Stomach (tissue), 9 donors: ENCODE data around the gene PPP4R3A. TPM values are rescaled to one million over a fixed set of nuclear protein-coding genes. Genes with fewer than 3 reads are reported as not detected.

Experiments used
- DNase-seq, 2 donors: peaks; one replicate each; pipeline versions ENCODE4 v3.0.0 to v3.0.0-alpha.2; 2013 to 2019
- H3K27ac ChIP-seq, 5 donors: fragments of 200-600 bp in 4 of 5; sonication (generic) in 4 of 5; one replicate each; pipeline ENCODE4 v1.5.1; 2013 to 2019; ENCODE audit warnings: mild to moderate bottlenecking in 1 of 5, moderate library complexity in 1 of 5
- H3K27me3 ChIP-seq, 3 donors: fragments of 200-600 bp; sonication (generic); one replicate each; pipeline ENCODE4 v1.5.1; 2017 to 2019; ENCODE audit warnings: mixed run types in 1 of 3
- H3K36me3 ChIP-seq, 4 donors: fragments of 200-600 bp; sonication (generic); 1 replicate in 3 of 4; 2 replicates in 1 of 4; pipeline ENCODE4 v1.5.1; 2016 to 2019
- H3K4me1 ChIP-seq, 4 donors: fragments of 200-600 bp; sonication (generic); one replicate each; pipeline ENCODE4 v1.5.1; 2016 to 2019
- H3K4me3 ChIP-seq, 4 donors: fragments of 200-600 bp; sonication (generic) in 3 of 4; one replicate each; pipeline ENCODE4 v1.5.1; 2016 to 2019; ENCODE audit warnings: mild to moderate bottlenecking in 1 of 4
- H3K9me3 ChIP-seq, 4 donors: fragments of 200-600 bp; sonication (generic); one replicate each; pipeline ENCODE4 v1.5.1; 2016 to 2019
- EP300 ChIP-seq: sonication (generic); formaldehyde crosslinking; IDR thresholded peaks from one replicate; pipeline ENCODE4 v1.6.1; 2017; ENCODE audit warnings: antibody characterized with exemption
- POLR2A ChIP-seq, 4 donors: fragments of 450-650 bp; IDR thresholded peaks; one replicate each; pipeline ENCODE4 v1.6.1; 2016; ENCODE audit warnings: antibody characterized with exemption in 4 of 4, control low read depth in 2 of 4, mild to moderate bottlenecking in 1 of 4, moderate library complexity in 1 of 4
- POLR2AphosphoS5 ChIP-seq, 3 donors: sonication (generic); formaldehyde crosslinking; IDR thresholded peaks; one replicate each; pipeline ENCODE4 v1.6.1; 2016; ENCODE audit warnings: antibody characterized with exemption in 3 of 3
- WGBS, 5 donors: extraction: QIAGEN DNeasy Blood & Tissue Kit in 3 of 5; methylation state at CpG; one replicate each; pipeline versions ENCODE4 v1.1.5 to v1.1.7; 2013 to 2018; 5-methylcytosine and 5-hydroxymethylcytosine counted together
- intact Hi-C: fragments of 100-400 bp; cut with DNase I; formaldehyde crosslinking; loops from one replicate; pipeline ENCODE4 v1.15.1; 2023; ENCODE audit warnings: low total_unique reads
- polyA plus RNA-seq, 3 donors: library from polyadenylated mRNA; stranded (reverse); fragments of 200-250 nt; gene quantifications; one replicate each; pipeline ENCODE4 v1.2.3, GENCODE V29; 2013
- total RNA-seq, 5 donors: library from RNA; depleted of rRNA; stranded (reverse); fragments of >200 nt; gene quantifications; one replicate each; pipeline versions ENCODE4 v1.1.0 to v1.2.3, GENCODE V29; 2014 to 2016
- TF ChIP-seq, protein P1 (sequence below), 7 experiments: fragments of 450-650 bp in 4 of 7; fragments of 200-600 bp in 3 of 7; sonication (generic) in 3 of 7; IDR thresholded peaks; one replicate each; pipeline ENCODE4 v1.5.1; 2016 to 2019; ENCODE audit warnings: antibody characterized with exemption in 7 of 7, control low read depth in 2 of 7, mild to moderate bottlenecking in 1 of 7
- donor health status: healthy with polysubstance abuse.
- donor health status: Bipolar disorder and iron deficiency.
- donor health status: healthy.

Gene PPP4R3A
- total and polyA plus RNA-seq, 8 donors: 35.7 to 145 (median 68.2) TPM

DNA sequence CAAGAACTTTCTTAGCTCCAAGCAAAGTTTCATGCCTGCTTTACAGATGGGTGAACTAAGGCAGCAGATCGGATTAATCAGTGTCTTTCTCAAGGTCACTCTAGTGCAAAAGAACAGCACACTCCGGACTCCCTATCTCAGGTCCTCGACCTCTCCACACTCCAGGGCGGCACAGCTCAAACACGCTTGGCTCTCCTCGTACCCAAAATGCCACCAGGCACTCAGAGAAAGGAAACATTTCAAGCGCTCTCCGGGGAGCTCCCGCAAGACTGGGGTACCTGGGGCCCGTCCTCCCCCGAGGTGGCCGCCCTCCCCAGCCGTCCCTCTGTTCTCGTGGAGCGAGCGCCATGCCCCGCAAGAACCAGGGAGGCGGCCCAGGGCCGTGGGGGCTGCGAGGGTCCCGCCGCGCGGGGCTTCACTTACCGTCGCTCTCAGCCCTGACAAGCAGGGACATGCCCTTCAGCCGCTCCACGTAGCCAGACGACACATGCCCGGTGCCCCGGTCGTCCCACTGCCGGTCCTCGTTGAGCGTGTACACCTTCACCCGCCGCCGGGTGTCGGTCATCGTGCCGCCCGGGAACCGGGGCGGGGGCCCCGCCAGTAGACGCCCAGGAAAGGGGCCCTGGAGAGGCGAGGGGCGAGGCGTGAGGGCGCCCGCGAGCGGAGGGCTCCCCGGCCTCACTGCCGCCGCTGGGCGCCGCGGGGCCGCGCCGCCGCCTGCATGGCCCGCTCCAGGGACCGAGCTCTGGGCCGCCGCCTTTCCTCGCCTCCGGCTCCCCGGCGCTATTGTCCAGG lies 830 bp downstream of the PPP4R3A start:
- WGBS, 5 donors: 0% methylated on average over 20 to 71 of the region's 71 CpGs

DNA sequence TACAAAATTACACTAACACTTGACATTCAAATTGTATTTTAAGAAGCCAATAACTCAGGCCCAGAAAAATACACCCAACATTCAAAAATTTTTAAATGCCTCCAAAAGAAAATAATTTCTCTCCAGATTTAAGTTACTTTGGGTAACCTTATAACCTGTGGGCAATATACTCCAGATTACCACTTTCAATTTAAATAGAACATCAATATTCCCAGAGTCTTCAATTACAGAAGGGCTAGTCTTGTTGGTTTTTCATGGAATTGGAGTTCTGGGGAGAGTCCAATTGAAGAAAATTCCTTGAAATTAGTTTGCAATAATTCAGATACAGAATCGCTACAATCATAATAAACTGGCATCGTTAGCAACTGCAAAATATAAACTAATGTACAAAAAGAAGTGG lies 2.0 kb downstream of the PPP4R3A start:
- Histone ChIP-seq H3K4me3 (peak overlapping the region; percentile 82 to 100 (median 92)), H3K27ac (peak overlapping the region in 4 of 5 donors; percentile 98 to 100 (median 100))
- TF ChIP-seq, protein P1, sequence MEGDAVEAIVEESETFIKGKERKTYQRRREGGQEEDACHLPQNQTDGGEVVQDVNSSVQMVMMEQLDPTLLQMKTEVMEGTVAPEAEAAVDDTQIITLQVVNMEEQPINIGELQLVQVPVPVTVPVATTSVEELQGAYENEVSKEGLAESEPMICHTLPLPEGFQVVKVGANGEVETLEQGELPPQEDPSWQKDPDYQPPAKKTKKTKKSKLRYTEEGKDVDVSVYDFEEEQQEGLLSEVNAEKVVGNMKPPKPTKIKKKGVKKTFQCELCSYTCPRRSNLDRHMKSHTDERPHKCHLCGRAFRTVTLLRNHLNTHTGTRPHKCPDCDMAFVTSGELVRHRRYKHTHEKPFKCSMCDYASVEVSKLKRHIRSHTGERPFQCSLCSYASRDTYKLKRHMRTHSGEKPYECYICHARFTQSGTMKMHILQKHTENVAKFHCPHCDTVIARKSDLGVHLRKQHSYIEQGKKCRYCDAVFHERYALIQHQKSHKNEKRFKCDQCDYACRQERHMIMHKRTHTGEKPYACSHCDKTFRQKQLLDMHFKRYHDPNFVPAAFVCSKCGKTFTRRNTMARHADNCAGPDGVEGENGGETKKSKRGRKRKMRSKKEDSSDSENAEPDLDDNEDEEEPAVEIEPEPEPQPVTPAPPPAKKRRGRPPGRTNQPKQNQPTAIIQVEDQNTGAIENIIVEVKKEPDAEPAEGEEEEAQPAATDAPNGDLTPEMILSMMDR (IDR thresholded peaks at IDR 0.05): no peak
- TF ChIP-seq EP300 (no peak), POLR2A (IDR thresholded peaks at IDR 0.05) (no peak), POLR2AphosphoS5 (IDR thresholded peaks at IDR 0.05) (no peak)

More for the DNA sequence above, 830 bp downstream of the PPP4R3A start:
- H3K27me3 ChIP-seq: no peaks in the 10 kb centered on the region
- TF ChIP-seq EP300: no peak
- TF ChIP-seq, protein P1 (IDR thresholded peaks at IDR 0.05): no peak
- TF ChIP-seq POLR2A (IDR thresholded peaks at IDR 0.05): no peak
- no peak for TF ChIP-seq POLR2AphosphoS5 (IDR thresholded peaks at IDR 0.05)
- DNase-seq: peak; percentile 39 to 72
- peaks cover 0 to 21% (median 12%) of the 10 kb centered on the region in 4 donors for H3K36me3 ChIP-seq
- H3K4me1 ChIP-seq: peaks cover 30 to 48% (median 38%) of the 10 kb centered on the region in 4 donors
- peak overlapping the region; percentile 91 to 100 (median 99) for H3K27ac ChIP-seq
- intact Hi-C loops: no loop called here
- H3K9me3 ChIP-seq: no peaks in the 10 kb centered on the region
- peak overlapping the region; percentile 82 to 100 (median 92) for H3K4me3 ChIP-seq

DNA sequence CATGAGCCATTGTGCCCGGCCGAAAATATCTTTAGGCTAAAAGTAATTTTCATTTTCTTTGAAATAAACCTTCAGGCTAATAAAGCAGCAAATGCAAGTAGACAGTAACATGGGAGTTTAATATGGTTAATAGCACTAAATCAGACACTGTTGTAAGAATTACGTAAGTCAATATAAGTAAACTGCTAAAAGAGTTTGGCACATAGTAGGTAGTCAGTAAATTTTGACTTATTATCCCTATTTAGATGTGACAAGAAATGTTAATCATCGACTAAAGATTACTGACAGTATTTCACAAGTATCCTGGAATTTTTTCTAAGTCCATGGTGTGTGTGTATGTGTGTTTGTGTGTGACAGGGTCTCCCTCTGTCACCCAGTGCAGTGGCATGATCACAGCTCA lies 3.9 kb downstream of the PPP4R3A start:
- no peak for TF ChIP-seq POLR2AphosphoS5 (IDR thresholded peaks at IDR 0.05)
- TF ChIP-seq, protein P1 (IDR thresholded peaks at IDR 0.05): no peak
- no peak for TF ChIP-seq EP300
- no peak for TF ChIP-seq POLR2A (IDR thresholded peaks at IDR 0.05)
- Histone ChIP-seq H3K36me3 (peaks cover 2 to 37% (median 28%) of the 10 kb centered on the region in 4 donors), H3K27ac (no peak overlapping the region), H3K9me3 (no peaks in the 10 kb centered on the region), H3K27me3 (no peaks in the 10 kb centered on the region), H3K4me3 (peak overlapping the region in 2 of 4 donors; percentile 26 to 28), H3K4me1 (peaks cover 44 to 73% (median 57%) of the 10 kb centered on the region in 4 donors)
- intact Hi-C loops: no loop called here
- no peak for DNase-seq
- 89 to 96% (median 93%) methylated on average over 4 of the region's 4 CpGs for WGBS, 5 donors

More for the DNA sequence above, 2.0 kb downstream of the PPP4R3A start:
- Histone ChIP-seq H3K9me3 (no peaks in the 10 kb centered on the region), H3K4me1 (peaks cover 32 to 60% (median 45%) of the 10 kb centered on the region in 4 donors), H3K36me3 (peaks cover 0 to 32% (median 22%) of the 10 kb centered on the region in 4 donors), H3K27me3 (no peaks in the 10 kb centered on the region)
- 3 to 7% (median 4%) methylated on average over 2 of the region's 2 CpGs for WGBS, 5 donors
- DNase-seq: no peak
- intact Hi-C loops: no loop called here

DNA sequence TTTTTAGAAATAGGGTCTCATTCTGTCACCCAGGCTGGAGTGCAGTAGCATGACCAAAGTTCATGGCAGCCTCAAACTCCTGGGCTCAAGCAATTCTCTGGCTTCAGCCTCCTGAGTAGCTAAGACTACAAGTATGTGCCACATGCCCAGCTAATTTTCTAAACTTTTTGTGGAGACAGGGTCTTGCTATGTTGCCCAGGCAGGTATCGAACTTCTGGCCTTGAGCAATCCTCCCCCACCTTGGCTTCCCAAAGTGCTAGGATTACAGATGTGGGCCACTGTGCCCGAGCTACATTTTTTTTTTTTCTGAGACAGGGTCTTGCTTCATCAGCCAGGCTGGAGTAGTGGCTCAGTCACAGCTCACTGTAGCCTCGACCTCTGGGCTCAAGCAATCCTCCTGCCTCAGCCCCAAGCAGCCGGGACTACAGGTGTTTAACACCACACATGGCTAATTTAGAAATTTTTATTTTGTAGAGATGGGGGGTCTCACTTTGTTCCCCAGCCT lies 7.1 kb downstream of the PPP4R3A start:
- peaks cover 8 to 50% (median 37%) of the 10 kb centered on the region in 4 donors for H3K36me3 ChIP-seq
- H3K4me3 ChIP-seq: no peak overlapping the region
- H3K9me3 ChIP-seq: no peaks in the 10 kb centered on the region
- H3K27me3 ChIP-seq: no peaks in the 10 kb centered on the region
- TF ChIP-seq, protein P1 (IDR thresholded peaks at IDR 0.05): no peak
- TF ChIP-seq POLR2A (IDR thresholded peaks at IDR 0.05) (no peak), EP300 (no peak), POLR2AphosphoS5 (IDR thresholded peaks at IDR 0.05) (no peak)
- H3K4me1 ChIP-seq: peaks cover 41 to 92% (median 65%) of the 10 kb centered on the region in 4 donors
- WGBS, 5 donors: 78 to 90% (median 84%) methylated on average over 4 of the region's 4 CpGs
- H3K27ac ChIP-seq: no peak overlapping the region
- no peak for DNase-seq
- intact Hi-C loops: no loop called here
